CD4-positive, alpha-beta T cell (primary cell): ENCODE measurements around the gene CRYBB1. TPM values are rescaled to one million over a fixed set of nuclear protein-coding genes. Genes with fewer than 3 reads are reported as not detected.

ENCODE experiments used
- ATAC-seq: fragments of 200-7000 bp; cut with Tn5 transposase; one replicate; pipeline ENCODE4 v1.10.0; 2022; ENCODE audit warnings: mild to moderate bottlenecking; ENCODE audit not compliant: poor library complexity
- CTCF ChIA-PET: fragments of 350-600 bp; sonication (Branson Sonifier 250); formaldehyde crosslinking; loops from one replicate; lab custom pipeline; 2021; ENCODE audit warnings: antibody characterized with exemption, inconsistent platforms; lab: Charles Lee
- POLR2A ChIA-PET: fragments of 350-600 bp; sonication (Branson Sonifier 250); formaldehyde crosslinking; loops from one replicate; lab custom pipeline; 2021; ENCODE audit warnings: antibody characterized with exemption, inconsistent platforms; lab: Charles Lee
- DNase-seq, 14 experiments: peaks; one replicate each; pipeline ENCODE4 v3.0.0-alpha.2; 2013 to 2020; ENCODE audit warnings: mixed read lengths in 2 of 14
- H3K27ac ChIP-seq, 2 donors: one replicate each; pipeline versions ENCODE4 v1.5.1 to v1.7.0; 2013; ENCODE audit warnings: low read length in 2 of 2, low read depth in 1 of 2, mild to moderate bottlenecking in 1 of 2
- H3K27me3 ChIP-seq, 2 experiments: 1 replicate in 1 of 2; 2 replicates in 1 of 2; pipeline versions ENCODE4 v1.6.1 to v1.7.0; 2013; ENCODE audit warnings: low read length in 2 of 2, control low read depth in 1 of 2, mild to moderate bottlenecking in 1 of 2, moderate library complexity in 1 of 2; ENCODE audit not compliant: insufficient read depth in 2 of 2, control insufficient read depth in 1 of 2
- H3K36me3 ChIP-seq: one replicate; pipeline ENCODE4 v1.6.1; 2013; ENCODE audit warnings: low read length, control low read depth; ENCODE audit not compliant: insufficient read depth
- H3K4me1 ChIP-seq: one replicate; pipeline ENCODE4 v1.6.1; 2013; ENCODE audit warnings: low read length, control low read depth; ENCODE audit not compliant: insufficient read depth
- H3K4me3 ChIP-seq: one replicate; pipeline ENCODE4 v1.5.1; 2013; ENCODE audit warnings: mild to moderate bottlenecking, low read length, moderate library complexity
- H3K9me3 ChIP-seq, 2 experiments: 1 replicate in 1 of 2; 2 replicates in 1 of 2; pipeline versions ENCODE4 v1.6.1 to v1.7.0; 2013; ENCODE audit warnings: low read length in 2 of 2, mild to moderate bottlenecking in 2 of 2, control low read depth in 1 of 2, moderate library complexity in 1 of 2; ENCODE audit not compliant: control insufficient read depth in 1 of 2, insufficient read depth in 1 of 2
- H3K27ac Mint-ChIP-seq: one replicate; pipeline ENCODE4 v1.8.0; 2020; ENCODE audit warnings: mixed read lengths
- H3K27me3 Mint-ChIP-seq: one replicate; pipeline ENCODE4 v1.8.0; 2021; ENCODE audit warnings: mixed read lengths
- H3K36me3 Mint-ChIP-seq: one replicate; pipeline ENCODE4 v1.8.0; 2021; ENCODE audit warnings: low read depth, mixed read lengths
- H3K4me1 Mint-ChIP-seq: one replicate; pipeline ENCODE4 v1.8.0; 2021; ENCODE audit warnings: low read depth, mixed read lengths
- H3K4me3 Mint-ChIP-seq: one replicate; pipeline ENCODE4 v1.8.0; 2020; ENCODE audit warnings: mild to moderate bottlenecking, mixed read lengths
- H3K9me3 Mint-ChIP-seq: one replicate; pipeline ENCODE4 v1.8.0; 2020; ENCODE audit warnings: mixed read lengths
- intact Hi-C, 2 experiments: fragments of 100-400 bp; cut with DNase I in 1 of 2; cut with micrococcal nuclease in 1 of 2; formaldehyde crosslinking; loops; one replicate each; pipeline versions ENCODE4 v1.15.1 to v1.9.0; 2023 to 2025; cut with DNase I, micrococcal nuclease
- total RNA-seq, 174 experiments: library from RNA in 2 of 174; stranded (reverse) in 2 of 174; gene quantifications; one replicate each; pipeline ENCODE4 v1.2.3 and lab custom pipeline; 2021 to 2026
- TF ChIP-seq, protein P1 (sequence below): fragments of 200-600 bp; IDR thresholded peaks from one replicate; pipeline ENCODE4 v1.8.0; 2022; ENCODE audit warnings: antibody characterized with exemption, mild to moderate bottlenecking

CRYBB1 gene
- total RNA-seq, 2 experiments from 2014 or later: not detected

DNA sequence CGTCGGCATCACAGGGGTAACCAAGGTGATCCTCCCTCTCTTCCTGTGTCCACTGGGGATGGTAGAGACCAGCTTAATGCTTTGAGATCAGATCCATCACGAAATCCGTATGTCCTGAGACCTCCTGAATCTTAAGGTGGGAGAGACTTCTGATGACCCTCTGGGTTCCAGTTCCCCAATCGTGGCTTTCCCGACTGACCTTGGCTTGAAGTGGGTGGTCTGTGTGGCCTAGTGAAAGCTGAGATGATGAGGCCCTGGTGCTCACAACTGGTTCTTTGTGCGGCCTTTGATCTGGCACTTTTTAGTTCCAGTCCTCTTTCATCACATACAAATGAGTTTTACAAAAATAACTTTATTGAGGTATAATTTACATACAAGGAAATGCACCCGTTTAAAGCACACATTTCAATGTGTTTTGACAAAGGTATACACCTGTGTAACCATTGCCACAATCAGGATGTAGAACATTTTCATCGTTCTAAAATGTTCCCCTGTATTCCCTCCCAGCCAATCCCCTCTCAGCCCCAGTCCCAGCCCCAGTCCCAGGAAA lies 45.6 kb upstream of the CRYBB1 start:
- TF ChIP-seq, protein P1, sequence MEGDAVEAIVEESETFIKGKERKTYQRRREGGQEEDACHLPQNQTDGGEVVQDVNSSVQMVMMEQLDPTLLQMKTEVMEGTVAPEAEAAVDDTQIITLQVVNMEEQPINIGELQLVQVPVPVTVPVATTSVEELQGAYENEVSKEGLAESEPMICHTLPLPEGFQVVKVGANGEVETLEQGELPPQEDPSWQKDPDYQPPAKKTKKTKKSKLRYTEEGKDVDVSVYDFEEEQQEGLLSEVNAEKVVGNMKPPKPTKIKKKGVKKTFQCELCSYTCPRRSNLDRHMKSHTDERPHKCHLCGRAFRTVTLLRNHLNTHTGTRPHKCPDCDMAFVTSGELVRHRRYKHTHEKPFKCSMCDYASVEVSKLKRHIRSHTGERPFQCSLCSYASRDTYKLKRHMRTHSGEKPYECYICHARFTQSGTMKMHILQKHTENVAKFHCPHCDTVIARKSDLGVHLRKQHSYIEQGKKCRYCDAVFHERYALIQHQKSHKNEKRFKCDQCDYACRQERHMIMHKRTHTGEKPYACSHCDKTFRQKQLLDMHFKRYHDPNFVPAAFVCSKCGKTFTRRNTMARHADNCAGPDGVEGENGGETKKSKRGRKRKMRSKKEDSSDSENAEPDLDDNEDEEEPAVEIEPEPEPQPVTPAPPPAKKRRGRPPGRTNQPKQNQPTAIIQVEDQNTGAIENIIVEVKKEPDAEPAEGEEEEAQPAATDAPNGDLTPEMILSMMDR: no peak
- H3K36me3 ChIP-seq: peaks cover 2% of the 10 kb centered on the region
- Mint-ChIP-seq H3K4me3 (no peak overlapping the region), H3K27ac (no peak overlapping the region), H3K36me3 (no peaks in the 10 kb centered on the region), H3K27me3 (peaks cover 15% of the 10 kb centered on the region), H3K4me1 (peaks cover 20% of the 10 kb centered on the region), H3K9me3 (no peaks in the 10 kb centered on the region)
- no peaks in the 10 kb centered on the region for H3K27me3 ChIP-seq
- H3K4me3 ChIP-seq: no peak overlapping the region
- intact Hi-C loops: no loop called here
- peaks cover 25% of the 10 kb centered on the region for H3K4me1 ChIP-seq
- no peaks in the 10 kb centered on the region for H3K9me3 ChIP-seq
- CTCF ChIA-PET: no interaction called here
- no peak overlapping the region for H3K27ac ChIP-seq
- POLR2A ChIA-PET: no interaction called here
- DNase-seq: no peak
- no peak for ATAC-seq

DNA sequence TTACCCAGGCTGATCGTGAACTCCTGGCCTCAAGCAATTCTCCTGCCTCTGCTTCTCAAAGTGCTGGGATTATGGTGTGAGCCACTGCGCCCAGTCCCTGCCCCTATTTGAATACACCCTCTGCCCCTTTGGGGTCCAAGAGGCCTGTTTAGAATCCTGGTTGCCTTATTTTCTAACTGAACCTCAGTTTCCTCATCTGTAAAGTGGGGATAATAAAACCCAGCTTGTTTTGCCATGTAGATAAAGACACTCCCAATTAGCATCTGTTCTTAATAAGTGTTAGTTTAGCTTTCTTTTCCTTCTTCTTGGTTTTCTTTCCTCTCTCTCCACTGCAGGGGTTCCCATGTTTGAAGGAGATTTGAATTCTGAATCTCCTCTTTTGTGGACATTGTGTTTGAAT lies 44.3 kb upstream of the CRYBB1 start:
- ChIA-PET CTCF (interaction anchor here (0.8 kb wide), 1 partner anchor 11 kb away, joined by 3 read pairs; no protein-coding TSS in a partner anchor), POLR2A (interaction anchor here (2.2 kb wide), 1 partner anchor 9 kb away, joined by 5 read pairs; no protein-coding TSS in a partner anchor)
- no peak overlapping the region for H3K27ac Mint-ChIP-seq
- H3K4me3 Mint-ChIP-seq: no peak overlapping the region
- ATAC-seq: no peak
- Histone ChIP-seq H3K4me1 (peaks cover 38% of the 10 kb centered on the region), H3K27me3 (peaks cover 0 to 4% of the 10 kb centered on the region in 2 experiments), H3K36me3 (no peaks in the 10 kb centered on the region), H3K4me3 (no peak overlapping the region), H3K27ac (no peak overlapping the region), H3K9me3 (no peaks in the 10 kb centered on the region)
- H3K4me1 Mint-ChIP-seq: peaks cover 32% of the 10 kb centered on the region
- intact Hi-C loops: no loop called here
- no peaks in the 10 kb centered on the region for H3K9me3 Mint-ChIP-seq
- no peak for DNase-seq
- TF ChIP-seq, protein P1: no peak
- H3K36me3 Mint-ChIP-seq: no peaks in the 10 kb centered on the region
- H3K27me3 Mint-ChIP-seq: peaks cover 28% of the 10 kb centered on the region

DNA sequence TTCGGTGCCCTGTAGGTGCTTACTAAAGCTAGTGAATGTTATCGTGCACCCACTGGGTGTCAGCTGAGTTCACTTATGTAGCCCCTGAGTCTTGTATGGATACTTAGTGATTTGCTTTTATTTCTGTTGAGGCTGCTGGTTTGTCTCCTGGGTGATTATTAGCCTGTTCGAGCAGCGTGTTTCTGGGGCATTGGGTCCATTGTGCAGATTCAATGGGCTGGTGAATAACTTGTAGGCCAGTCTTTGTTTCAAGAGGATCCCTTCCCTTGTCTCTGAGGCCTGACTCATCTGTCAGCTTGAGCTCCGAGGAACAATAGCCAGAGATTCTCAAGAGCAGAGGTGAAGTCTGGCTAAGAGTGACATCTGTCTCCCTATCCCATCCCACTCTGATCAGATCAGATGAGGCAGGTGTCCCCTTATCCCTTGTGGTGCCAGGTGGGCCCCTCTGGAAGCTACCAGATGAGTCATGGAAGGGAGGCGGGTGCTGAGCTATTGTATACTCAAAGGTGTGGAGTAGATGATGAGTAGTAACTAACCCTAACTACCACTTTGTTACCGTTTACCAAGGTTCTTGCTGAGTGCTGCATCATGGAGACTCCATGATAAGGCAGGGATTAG lies 43.2 kb upstream of the CRYBB1 start:
- ChIA-PET POLR2A (interaction anchor here (2.2 kb wide), 1 partner anchor 10 kb away, joined by 5 read pairs; no protein-coding TSS in a partner anchor), CTCF (interaction anchor here (1.2 kb wide), 1 partner anchor 11 kb away, joined by 4 read pairs; no protein-coding TSS in a partner anchor)
- Mint-ChIP-seq H3K4me3 (no peak overlapping the region), H3K36me3 (no peaks in the 10 kb centered on the region), H3K9me3 (no peaks in the 10 kb centered on the region), H3K4me1 (peaks cover 32% of the 10 kb centered on the region), H3K27ac (no peak overlapping the region), H3K27me3 (peaks cover 32% of the 10 kb centered on the region)
- peaks cover 0 to 4% of the 10 kb centered on the region in 2 experiments for H3K27me3 ChIP-seq
- ATAC-seq: no peak
- TF ChIP-seq, protein P1: no peak
- H3K36me3 ChIP-seq: no peaks in the 10 kb centered on the region
- no peak for DNase-seq
- peaks cover 43% of the 10 kb centered on the region for H3K4me1 ChIP-seq
- no peak overlapping the region for H3K4me3 ChIP-seq
- H3K27ac ChIP-seq: no peak overlapping the region
- H3K9me3 ChIP-seq: no peaks in the 10 kb centered on the region
- intact Hi-C loops: no loop called here
